ENCODE data around the gene CERS6.

The CERS6 gene

GRCh38 chr2:168562971-168563370, 106.9 kb downstream of the CERS6 start:
- no peak for TF ChIP-seq CTCF (IDR thresholded peaks at IDR 0.05; ENCODE audit: low read length, missing control alignments)
- H3K4me3 ChIP-seq (replicated peaks; ENCODE audit: low read depth, low read length), result no peak overlapping the region
- no peak for DNase-seq (ENCODE audit: low read depth)

- no peak overlapping the region for H3K4me3 ChIP-seq (replicated peaks; ENCODE audit: low read depth, low read length)
- TF ChIP-seq CTCF (IDR thresholded peaks at IDR 0.05; ENCODE audit: low read length, missing control alignments), result no peak
- no peak for DNase-seq (ENCODE audit: low read depth)
Observed at GRCh38 chr2:168564641-168565040, 108.6 kb downstream of the CERS6 start.

GRCh38 chr2:168565112-168565511, 109.0 kb downstream of the CERS6 start:
- no peak for TF ChIP-seq CTCF (IDR thresholded peaks at IDR 0.05; ENCODE audit: low read length, missing control alignments)
- peak; percentile 65 for DNase-seq (ENCODE audit: low read depth)
- H3K4me3 ChIP-seq (replicated peaks; ENCODE audit: low read depth, low read length), result no peak overlapping the region

GRCh38 chr2:168565512-168565911, 109.4 kb downstream of the CERS6 start:
- DNase-seq (ENCODE audit: low read depth), result no peak
- H3K4me3 ChIP-seq (replicated peaks; ENCODE audit: low read depth, low read length), result no peak overlapping the region
- no peak for TF ChIP-seq CTCF (IDR thresholded peaks at IDR 0.05; ENCODE audit: low read length, missing control alignments)

- no peak for DNase-seq (ENCODE audit: low read depth)
- TF ChIP-seq CTCF (IDR thresholded peaks at IDR 0.05; ENCODE audit: low read length, missing control alignments), result no peak
- no peak overlapping the region for H3K4me3 ChIP-seq (replicated peaks; ENCODE audit: low read depth, low read length)
Observed at GRCh38 chr2:168566974-168567665, 111.0 kb downstream of the CERS6 start.

- H3K4me3 ChIP-seq (replicated peaks; ENCODE audit: low read depth, low read length), result no peak overlapping the region
- no peak for TF ChIP-seq CTCF (IDR thresholded peaks at IDR 0.05; ENCODE audit: low read length, missing control alignments)
- no peak for DNase-seq (ENCODE audit: low read depth)
Observed at GRCh38 chr2:168567836-168568235, 111.8 kb downstream of the CERS6 start.
